Upper lobe of left lung (tissue), 6 donors: ENCODE results near the gene CACNA1D. TPM values are rescaled to one million over a fixed set of nuclear protein-coding genes. Genes with fewer than 3 reads are reported as not detected.

Experiments
- ATAC-seq, 2 donors: fragments of 200-7000 bp; cut with Tn5 transposase; one replicate each; pipeline ENCODE4 v1.9.1; 2022; ENCODE audit warnings: mild to moderate bottlenecking in 2 of 2, moderate library complexity in 2 of 2; ENCODE audit not compliant: low FRiP score in 2 of 2
- DNase-seq, 2 donors: peaks; one replicate each; pipeline ENCODE4 v3.0.0-alpha.2; 2019 to 2020
- H3K27ac ChIP-seq, 4 donors: fragments of 200-600 bp; sonication (generic); one replicate each; pipeline ENCODE4 v1.5.1; 2016 to 2019
- H3K27me3 ChIP-seq, 4 donors: fragments of 200-600 bp; sonication (generic); one replicate each; pipeline ENCODE4 v1.5.1; 2017 to 2019
- H3K36me3 ChIP-seq, 4 donors: fragments of 200-600 bp; sonication (generic); one replicate each; pipeline ENCODE4 v1.5.1; 2016 to 2019
- H3K4me1 ChIP-seq, 4 donors: fragments of 200-600 bp; sonication (generic); one replicate each; pipeline ENCODE4 v1.5.1; 2018 to 2019
- H3K4me3 ChIP-seq, 4 donors: fragments of 200-600 bp; sonication (generic); one replicate each; pipeline ENCODE4 v1.5.1; 2017 to 2019; ENCODE audit warnings: mild to moderate bottlenecking in 2 of 4, moderate library complexity in 1 of 4
- H3K9me3 ChIP-seq, 4 donors: fragments of 200-600 bp; sonication (generic); one replicate each; pipeline ENCODE4 v1.5.1; 2018 to 2019
- EP300 ChIP-seq, 4 donors: sonication (generic); formaldehyde crosslinking; IDR thresholded peaks; one replicate each; pipeline ENCODE4 v1.5.1; 2017; ENCODE audit warnings: antibody characterized with exemption in 4 of 4, control low read depth in 2 of 4
- POLR2A ChIP-seq, 4 donors: fragments of 450-650 bp; IDR thresholded peaks; one replicate each; pipeline ENCODE4 v1.5.1; 2016 to 2017; ENCODE audit warnings: antibody characterized with exemption in 4 of 4, mild to moderate bottlenecking in 2 of 4
- POLR2AphosphoS5 ChIP-seq, 2 donors: sonication (generic); formaldehyde crosslinking; IDR thresholded peaks; one replicate each; pipeline ENCODE4 v1.5.1; 2017; ENCODE audit warnings: antibody characterized with exemption in 2 of 2
- WGBS, 2 donors: methylation state at CpG; one replicate each; pipeline ENCODE4 v1.1.5; 2017 to 2018; 5-methylcytosine and 5-hydroxymethylcytosine counted together
- total RNA-seq, 6 donors: library from RNA; depleted of rRNA in 4 of 6; stranded (reverse); fragments of >200 nt in 4 of 6; gene quantifications; one replicate each; pipeline versions ENCODE4 v1.1.0 to v1.2.1, GENCODE V29; 2016 to 2021
- TF ChIP-seq, protein P1 (sequence below), 6 experiments: fragments of 450-650 bp in 4 of 6; fragments of 200-600 bp in 2 of 6; sonication (generic) in 2 of 6; IDR thresholded peaks; one replicate each; pipeline ENCODE4 v1.5.1; 2016 to 2019; ENCODE audit warnings: antibody characterized with exemption in 6 of 6
- donor health status: DM: no; HTN: no; CAD: no; lungs with moderate emphysema.
- donor health status: DM: no; HTN: yes; CAD: no; lungs with severe emphysema.

Gene CACNA1D
- total RNA-seq, 6 donors from 2014 or later, result 17.2 to 221 (median 30.2) TPM

- DNase-seq (peak in 1 of 2 donors; percentile 47), ATAC-seq (peak in 1 of 2 donors; percentile 23)
- H3K27me3 ChIP-seq, result no peaks in the 10 kb centered on the region
- WGBS, 2 donors, result 52 to 82% methylated on average over 7 to 8 of the region's 8 CpGs
- H3K4me3 ChIP-seq, result no peak overlapping the region
- peaks cover 0 to 3% (median 0%) of the 10 kb centered on the region in 4 donors for H3K36me3 ChIP-seq
- H3K4me1 ChIP-seq, result peaks cover 0 to 6% (median 0%) of the 10 kb centered on the region in 4 donors
- TF ChIP-seq, protein P1, sequence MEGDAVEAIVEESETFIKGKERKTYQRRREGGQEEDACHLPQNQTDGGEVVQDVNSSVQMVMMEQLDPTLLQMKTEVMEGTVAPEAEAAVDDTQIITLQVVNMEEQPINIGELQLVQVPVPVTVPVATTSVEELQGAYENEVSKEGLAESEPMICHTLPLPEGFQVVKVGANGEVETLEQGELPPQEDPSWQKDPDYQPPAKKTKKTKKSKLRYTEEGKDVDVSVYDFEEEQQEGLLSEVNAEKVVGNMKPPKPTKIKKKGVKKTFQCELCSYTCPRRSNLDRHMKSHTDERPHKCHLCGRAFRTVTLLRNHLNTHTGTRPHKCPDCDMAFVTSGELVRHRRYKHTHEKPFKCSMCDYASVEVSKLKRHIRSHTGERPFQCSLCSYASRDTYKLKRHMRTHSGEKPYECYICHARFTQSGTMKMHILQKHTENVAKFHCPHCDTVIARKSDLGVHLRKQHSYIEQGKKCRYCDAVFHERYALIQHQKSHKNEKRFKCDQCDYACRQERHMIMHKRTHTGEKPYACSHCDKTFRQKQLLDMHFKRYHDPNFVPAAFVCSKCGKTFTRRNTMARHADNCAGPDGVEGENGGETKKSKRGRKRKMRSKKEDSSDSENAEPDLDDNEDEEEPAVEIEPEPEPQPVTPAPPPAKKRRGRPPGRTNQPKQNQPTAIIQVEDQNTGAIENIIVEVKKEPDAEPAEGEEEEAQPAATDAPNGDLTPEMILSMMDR (IDR thresholded peaks at IDR 0.05), result no peak
- no peak for TF ChIP-seq POLR2AphosphoS5 (IDR thresholded peaks at IDR 0.05)
- no peak for TF ChIP-seq POLR2A (IDR thresholded peaks at IDR 0.05)
- TF ChIP-seq EP300 (IDR thresholded peaks at IDR 0.05), result no peak
- no peak overlapping the region for H3K27ac ChIP-seq
- no peaks in the 10 kb centered on the region for H3K9me3 ChIP-seq
These were observed 249.9 kb downstream of the CACNA1D start for GRCh38 chr3:53744351-53744750.

DNA sequence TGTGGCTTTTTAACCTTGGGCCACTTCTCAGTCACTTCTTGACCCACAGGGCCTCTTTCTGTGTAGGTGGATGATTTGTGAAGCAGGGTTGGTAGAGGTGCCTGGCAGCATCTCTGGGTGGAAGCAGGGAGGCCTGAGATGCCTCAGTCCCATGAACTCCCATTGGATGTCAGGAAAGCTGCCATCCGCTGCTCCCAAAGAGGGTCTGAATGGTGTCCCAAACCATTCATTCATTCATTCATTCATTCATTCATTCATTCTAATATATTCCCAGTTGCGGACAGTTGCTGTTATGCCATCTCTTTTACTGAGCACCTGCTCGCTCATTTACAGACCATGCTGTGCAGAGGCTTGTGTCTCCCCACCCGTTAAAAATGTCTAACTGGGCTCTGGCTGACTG, 253.1 kb downstream of the CACNA1D start:
- 91 to 92% methylated on average over 4 of the region's 4 CpGs for WGBS, 2 donors
- H3K27me3 ChIP-seq, result no peaks in the 10 kb centered on the region
- H3K9me3 ChIP-seq, result no peaks in the 10 kb centered on the region
- H3K4me3 ChIP-seq, result no peak overlapping the region
- ATAC-seq (no peak), DNase-seq (no peak)
- peaks cover 0 to 12% (median 5%) of the 10 kb centered on the region in 4 donors for H3K4me1 ChIP-seq
- H3K27ac ChIP-seq, result no peak overlapping the region
- TF ChIP-seq EP300 (IDR thresholded peaks at IDR 0.05) (no peak), POLR2A (IDR thresholded peaks at IDR 0.05) (no peak), POLR2AphosphoS5 (IDR thresholded peaks at IDR 0.05) (no peak)
- TF ChIP-seq, protein P1 (IDR thresholded peaks at IDR 0.05), result no peak
- peaks cover 0 to 3% (median 0%) of the 10 kb centered on the region in 4 donors for H3K36me3 ChIP-seq

DNA sequence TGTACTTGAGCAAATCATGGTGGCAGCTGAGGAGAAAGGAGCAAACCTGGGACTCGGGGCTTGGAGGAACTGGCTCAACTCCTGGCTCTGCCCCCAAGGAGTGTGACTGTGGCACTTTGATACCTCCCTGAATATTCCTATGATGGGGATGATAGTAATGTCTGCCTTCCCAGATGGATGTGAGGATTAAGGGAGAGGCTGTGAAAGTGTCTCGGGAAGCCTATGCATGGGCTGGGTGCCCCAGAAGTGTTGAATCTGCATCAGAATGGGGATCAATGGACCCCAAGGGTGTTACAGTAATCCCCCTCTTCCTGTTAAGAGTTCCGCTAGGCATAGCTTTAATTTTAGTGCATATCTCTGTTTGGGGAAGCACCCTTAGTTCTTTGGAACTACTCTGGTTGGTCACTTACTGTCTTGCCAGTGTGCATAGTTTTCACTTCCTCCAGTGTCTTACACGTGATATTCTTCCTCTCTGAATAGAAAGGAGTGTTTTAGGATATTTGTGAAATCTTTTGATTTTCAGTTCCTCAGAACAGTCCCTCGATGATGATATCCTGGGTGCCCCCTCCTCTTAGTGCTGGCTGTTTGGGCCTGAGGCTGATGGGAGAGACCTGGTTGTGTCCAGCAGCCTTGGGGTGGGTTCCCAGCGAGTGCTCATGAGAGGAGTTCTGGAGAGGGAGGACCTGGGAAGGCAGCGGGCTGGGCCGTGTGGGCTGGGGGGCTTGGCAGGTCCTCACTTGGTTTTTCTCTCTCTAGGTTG, 254.3 kb downstream of the CACNA1D start:
- DNase-seq (peak in 1 of 2 donors; percentile 52), ATAC-seq (peak in 1 of 2 donors; percentile 75)
- Histone ChIP-seq H3K27me3 (no peaks in the 10 kb centered on the region), H3K4me1 (peaks cover 0 to 16% (median 10%) of the 10 kb centered on the region in 4 donors), H3K36me3 (peaks cover 0 to 3% (median 0%) of the 10 kb centered on the region in 4 donors), H3K9me3 (no peaks in the 10 kb centered on the region), H3K27ac (peak overlapping the region; percentile 18 to 63 (median 58)), H3K4me3 (no peak overlapping the region)
- WGBS, 2 donors, result 59 to 68% methylated on average over 6 to 8 of the region's 8 CpGs
- TF ChIP-seq EP300 (IDR thresholded peaks at IDR 0.05), result no peak
- TF ChIP-seq POLR2AphosphoS5 (IDR thresholded peaks at IDR 0.05), result no peak
- TF ChIP-seq, protein P1 (IDR thresholded peaks at IDR 0.05), result no peak
- no peak for TF ChIP-seq POLR2A (IDR thresholded peaks at IDR 0.05)

GRCh38 chr3:53749448-53749847, 255.0 kb downstream of the CACNA1D start:
- 80 to 83% methylated on average over 5 of the region's 5 CpGs for WGBS, 2 donors
- H3K27me3 ChIP-seq, result no peaks in the 10 kb centered on the region
- no peaks in the 10 kb centered on the region for H3K9me3 ChIP-seq
- DNase-seq (no peak), ATAC-seq (no peak)
- TF ChIP-seq, protein P1 (IDR thresholded peaks at IDR 0.05), result no peak
- peak in 1 of 4 donors; percentile 40 for TF ChIP-seq POLR2A (IDR thresholded peaks at IDR 0.05)
- peak in 1 of 2 donors; percentile 49 for TF ChIP-seq POLR2AphosphoS5 (IDR thresholded peaks at IDR 0.05)
- H3K4me3 ChIP-seq, result no peak overlapping the region
- H3K36me3 ChIP-seq, result peaks cover 0 to 3% (median 0%) of the 10 kb centered on the region in 4 donors
- peak overlapping the region; percentile 18 to 63 (median 58) for H3K27ac ChIP-seq
- peaks cover 0 to 23% (median 16%) of the 10 kb centered on the region in 4 donors for H3K4me1 ChIP-seq
